CD14-positive monocyte (primary cell): Measurements from ENCODE around the gene KANSL1L. TPM values are rescaled to one million over a fixed set of nuclear protein-coding genes. Genes with fewer than 3 reads are reported as not detected.
A peak's percentile ranks its signal among the peaks of the same experiment; 100 is the strongest.

Experiments
- DNase-seq, 3 donors: peaks; one replicate each; pipeline ENCODE4 v3.0.0-alpha.2; 2011 to 2022
- H2AFZ ChIP-seq: 2 replicates; pipeline ENCODE4 v1.6.0; 2012; ENCODE audit warnings: mild to moderate bottlenecking, low read depth, low read length, inconsistent platforms; ENCODE audit not compliant: insufficient read depth, poor library complexity, severe bottlenecking
- H3K27ac ChIP-seq, 2 donors: 1 replicate in 1 of 2; 2 replicates in 1 of 2; pipeline ENCODE4 v1.5.1; 2012 to 2013; ENCODE audit warnings: low read length in 2 of 2, control low read depth in 1 of 2, inconsistent platforms in 1 of 2, low read depth in 1 of 2, mild to moderate bottlenecking in 1 of 2
- H3K27me3 ChIP-seq, 2 donors: one replicate each; pipeline versions ENCODE4 v1.6.0 to v1.6.1; 2011 to 2013; ENCODE audit warnings: low read length in 2 of 2; ENCODE audit not compliant: control insufficient read depth in 2 of 2, insufficient read depth in 2 of 2
- H3K36me3 ChIP-seq, 2 donors: replicated peaks in 1 of 2; 1 replicate in 1 of 2; 2 replicates in 1 of 2; pipeline versions ENCODE4 v1.5.1 to v1.6.1; 2012 to 2013; ENCODE audit warnings: low read length in 2 of 2, control low read depth in 1 of 2, inconsistent platforms in 1 of 2, mild to moderate bottlenecking in 1 of 2; ENCODE audit not compliant: insufficient read depth in 2 of 2, control insufficient read depth in 1 of 2
- H3K4me1 ChIP-seq, 2 donors: 1 replicate in 1 of 2; 2 replicates in 1 of 2; pipeline versions ENCODE4 v1.5.1 to v1.6.1; 2012 to 2013; ENCODE audit warnings: low read length in 2 of 2, control low read depth in 1 of 2, inconsistent platforms in 1 of 2, mild to moderate bottlenecking in 1 of 2, moderate library complexity in 1 of 2; ENCODE audit not compliant: insufficient read depth in 2 of 2, control insufficient read depth in 1 of 2
- H3K4me2 ChIP-seq: replicated peaks from 2 replicates; pipeline ENCODE3; 2012; ENCODE audit warnings: low read length, moderate library complexity, mild to moderate bottlenecking; ENCODE audit not compliant: poor library complexity, severe bottlenecking; ENCODE audit errors: extremely low read depth
- H3K4me3 ChIP-seq, 3 experiments: fragments of 200-600 bp in 1 of 3; sonication (generic) in 1 of 3; replicated peaks in 1 of 3; 1 replicate in 2 of 3; 2 replicates in 1 of 3; pipeline ENCODE4 v1.5.1; 2011 to 2013; ENCODE audit warnings: low read length in 3 of 3, mild to moderate bottlenecking in 3 of 3, control low read depth in 2 of 3, low read depth in 2 of 3, inconsistent platforms in 1 of 3, moderate library complexity in 1 of 3
- H3K79me2 ChIP-seq: 2 replicates; pipeline ENCODE4 v1.6.0; 2012; ENCODE audit warnings: mild to moderate bottlenecking, control low read depth, inconsistent platforms, low read length, moderate library complexity; ENCODE audit not compliant: insufficient read depth
- H3K9ac ChIP-seq: 2 replicates; pipeline ENCODE4 v1.6.0; 2017; ENCODE audit warnings: low read length, mild to moderate bottlenecking; ENCODE audit not compliant: insufficient read depth, poor library complexity, severe bottlenecking
- H3K9me3 ChIP-seq, 2 donors: replicated peaks in 1 of 2; 1 replicate in 1 of 2; 2 replicates in 1 of 2; pipeline versions ENCODE4 v1.5.1 to v1.6.1; 2012 to 2013; ENCODE audit warnings: low read length in 2 of 2, control low read depth in 1 of 2; ENCODE audit not compliant: control insufficient read depth in 1 of 2, insufficient read depth in 1 of 2
- H4K20me1 ChIP-seq: 2 replicates; pipeline ENCODE4 v1.6.0; 2012; ENCODE audit warnings: mild to moderate bottlenecking, low read length, control low read depth, moderate library complexity; ENCODE audit not compliant: insufficient read depth
- H3K27ac Mint-ChIP-seq, 7 donors: one replicate each; pipeline ENCODE4 v1.8.0; 2020; ENCODE audit warnings: mild to moderate bottlenecking in 7 of 7, mixed read lengths in 7 of 7, moderate library complexity in 6 of 7, inconsistent platforms in 2 of 7
- H3K27me3 Mint-ChIP-seq, 3 donors: one replicate each; pipeline ENCODE4 v1.8.0; 2021 to 2022; ENCODE audit warnings: low read depth in 3 of 3, mild to moderate bottlenecking in 3 of 3, mixed read lengths in 3 of 3, moderate library complexity in 3 of 3, inconsistent platforms in 1 of 3
- H3K36me3 Mint-ChIP-seq, 2 donors: one replicate each; pipeline ENCODE4 v1.8.0; 2020; ENCODE audit warnings: mixed read lengths in 2 of 2, inconsistent platforms in 1 of 2, mild to moderate bottlenecking in 1 of 2
- H3K4me1 Mint-ChIP-seq: one replicate; pipeline ENCODE4 v1.8.0; 2020; ENCODE audit warnings: mild to moderate bottlenecking, mixed read lengths
- H3K4me3 Mint-ChIP-seq, 2 donors: one replicate each; pipeline ENCODE4 v1.8.0; 2020; ENCODE audit warnings: mild to moderate bottlenecking in 2 of 2, mixed read lengths in 2 of 2, moderate library complexity in 1 of 2
- H3K9me3 Mint-ChIP-seq, 7 donors: one replicate each; pipeline ENCODE4 v1.8.0; 2020 to 2022; ENCODE audit warnings: mixed read lengths in 7 of 7, mild to moderate bottlenecking in 6 of 7, moderate library complexity in 6 of 7, inconsistent platforms in 2 of 7
- CTCF ChIP-seq: fragments of 200-600 bp; IDR thresholded peaks from one replicate; pipeline ENCODE4 v1.8.0; 2022; ENCODE audit warnings: antibody characterized with exemption, mild to moderate bottlenecking
- WGBS: methylation state at CpG from one replicate; pipeline ENCODE4 v1.1.5; 2013; ENCODE audit warnings: missing lambda C conversion rate; ENCODE audit not compliant: insufficient coverage; 5-methylcytosine and 5-hydroxymethylcytosine counted together
- intact Hi-C, 2 donors: fragments of 100-400 bp; cut with micrococcal nuclease; formaldehyde crosslinking; loops; one replicate each; pipeline versions ENCODE4 v1.15.0 to v1.15.1; 2023
- polyA plus RNA-seq, 3 donors: library from polyadenylated mRNA; depleted of rRNA in 1 of 3; unstranded in 2 of 3; stranded (reverse) in 1 of 3; fragments of 300-500 nt in 2 of 3; fragments of >200 nt in 1 of 3; fragmentation: Illumina TruSeq in 2 of 3; gene quantifications; 1 replicate in 2 of 3; 2 replicates in 1 of 3; pipeline ENCODE4 v1.2.3, GENCODE V29; 2012 to 2021

The KANSL1L gene
- polyA plus RNA-seq, 3 donors, result 1.00 to 11.6 (median 1.3) TPM

- Histone ChIP-seq H3K9ac (no peak overlapping the region), H3K4me1 (no peaks in the 10 kb centered on the region), H3K79me2 (no peaks in the 10 kb centered on the region), H3K4me3 (no peak overlapping the region), H3K27ac (no peak overlapping the region), H3K36me3 (no peaks in the 10 kb centered on the region), H3K9me3 (no peaks in the 10 kb centered on the region), H4K20me1 (no peaks in the 10 kb centered on the region), H2AFZ (no peak overlapping the region), H3K27me3 (no peaks in the 10 kb centered on the region), H3K4me2 (no peak overlapping the region)
- Mint-ChIP-seq H3K4me3 (no peak overlapping the region), H3K36me3 (no peaks in the 10 kb centered on the region), H3K4me1 (no peaks in the 10 kb centered on the region), H3K27me3 (peaks cover 0 to 6% (median 3%) of the 10 kb centered on the region in 3 donors), H3K27ac (no peak overlapping the region), H3K9me3 (no peaks in the 10 kb centered on the region)
- TF ChIP-seq CTCF, result peak; percentile 80
- no CpG with 5 or more reads among the region's 2 CpGs for WGBS
- intact Hi-C loops, result loop anchor here (2.0 to 5.0 kb wide), 2 partner anchors 219 to 220 kb away; no protein-coding TSS in a partner anchor
- peak; percentile 21 to 56 (median 34) for DNase-seq
Measured at GRCh38 chr2:209977386-209978239, 193.6 kb downstream of the KANSL1L start.

- no peak for TF ChIP-seq CTCF
- H3K4me1 ChIP-seq, result no peaks in the 10 kb centered on the region
- H3K27ac Mint-ChIP-seq, result no peak overlapping the region
- no peak for DNase-seq
- no peaks in the 10 kb centered on the region for H3K27me3 ChIP-seq
- no peaks in the 10 kb centered on the region for H3K4me1 Mint-ChIP-seq
- no peaks in the 10 kb centered on the region for H3K9me3 ChIP-seq
- no peaks in the 10 kb centered on the region for H3K79me2 ChIP-seq
- peaks cover 2 to 6% (median 3%) of the 10 kb centered on the region in 3 donors for H3K27me3 Mint-ChIP-seq
- no peaks in the 10 kb centered on the region for H3K36me3 ChIP-seq
- no peaks in the 10 kb centered on the region for H3K9me3 Mint-ChIP-seq
- intact Hi-C loops, result loop anchor here (2.0 to 5.0 kb wide), 2 partner anchors 220 kb away; no protein-coding TSS in a partner anchor
- no peak overlapping the region for H2AFZ ChIP-seq
- no peaks in the 10 kb centered on the region for H3K36me3 Mint-ChIP-seq
- H3K4me3 Mint-ChIP-seq, result no peak overlapping the region
- H4K20me1 ChIP-seq, result no peaks in the 10 kb centered on the region
- 98% methylated on average over 6 of the region's 9 CpGs for WGBS
- H3K9ac ChIP-seq, result no peak overlapping the region
- H3K27ac ChIP-seq, result no peak overlapping the region
- no peak overlapping the region for H3K4me2 ChIP-seq
- H3K4me3 ChIP-seq, result no peak overlapping the region
Measured at GRCh38 chr2:209976698-209977385, 194.4 kb downstream of the KANSL1L start.
